Cardiac ventricle fibroblast (primary cell): ENCODE results near the gene LEMD3. TPM values are rescaled to one million over a fixed set of nuclear protein-coding genes. Genes with fewer than 3 reads are reported as not detected.

Experiments
- total RNA-seq: library from RNA; depleted of rRNA; stranded (reverse); fragments of >200 nt; gene quantifications from 2 replicates; pipeline ENCODE4 v1.2.3, GENCODE V29; 2015

Gene LEMD3
- total RNA-seq = 17.4 and 27.5 TPM in 2 replicates

DNA sequence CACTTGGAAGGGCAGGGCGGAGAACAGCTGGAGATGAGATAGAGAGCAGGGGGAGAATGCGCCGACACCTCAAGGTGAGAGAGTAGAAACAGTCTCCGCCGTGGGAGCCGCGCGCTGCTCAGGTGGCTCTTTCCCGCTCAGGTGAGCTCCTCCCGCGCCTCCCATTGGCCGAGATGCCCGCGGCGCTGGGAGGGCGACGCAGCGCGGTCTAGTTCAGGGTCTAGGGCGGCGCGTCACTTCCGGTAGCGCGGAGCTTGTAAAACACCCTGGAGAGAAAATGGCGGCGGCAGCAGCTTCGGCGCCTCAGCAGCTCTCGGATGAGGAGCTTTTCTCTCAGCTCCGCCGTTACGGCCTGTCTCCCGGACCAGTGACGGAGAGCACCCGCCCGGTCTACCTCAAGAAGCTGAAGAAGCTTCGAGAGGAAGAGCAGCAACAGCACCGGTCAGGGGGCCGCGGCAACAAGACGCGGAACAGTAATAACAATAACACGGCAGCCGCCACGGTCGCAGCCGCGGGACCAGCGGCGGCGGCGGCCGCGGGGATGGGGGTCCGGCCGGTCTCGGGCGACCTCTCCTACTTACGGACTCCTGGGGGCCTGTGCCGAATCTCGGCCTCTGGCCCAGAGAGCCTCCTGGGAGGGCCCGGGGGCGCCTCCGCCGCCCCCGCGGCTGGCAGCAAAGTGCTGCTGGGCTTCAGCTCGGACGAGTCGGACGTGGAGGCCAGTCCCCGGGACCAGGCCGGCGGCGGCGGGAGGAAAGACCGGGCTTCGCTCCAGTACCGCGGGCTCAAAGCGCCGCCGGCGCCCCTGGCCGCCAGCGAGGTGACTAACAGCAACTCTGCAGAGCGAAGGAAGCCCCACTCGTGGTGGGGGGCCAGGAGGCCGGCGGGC, at the start of gene LEMD3:
LEMD3 (plus strand) TSS at position 264 of the 889 bp plus-strand sequence; CDS start at position 278, 14 bp downstream.

GRCh38 chr12:65121049-65121955, 48.1 kb upstream of the LEMD3 start, which contains the start of gene WIF1:
Gene WIF1, minus strand, starts transcription at chr12:65121305. Its CDS starts 114 bp downstream, at chr12:65121191.

GRCh38 chr12:65278576-65279368, 109.4 kb downstream of the LEMD3 start, which contains the start of gene MSRB3:
Gene MSRB3, plus strand, starts transcription at chr12:65278683. Its CDS starts 29,897 bp downstream, at chr12:65308580.

Other genes with a start within 250 kb of the LEMD3 start
- gene WIF1, start 48.3 kb upstream of the LEMD3 start, total RNA-seq = not detected in 2 replicates
- gene MSRB3, start 109.1 kb downstream of the LEMD3 start, total RNA-seq = 25.6 and 31.1 TPM in 2 replicates